ENCODE data around the gene MCM7.

MCM7 gene

DNA sequence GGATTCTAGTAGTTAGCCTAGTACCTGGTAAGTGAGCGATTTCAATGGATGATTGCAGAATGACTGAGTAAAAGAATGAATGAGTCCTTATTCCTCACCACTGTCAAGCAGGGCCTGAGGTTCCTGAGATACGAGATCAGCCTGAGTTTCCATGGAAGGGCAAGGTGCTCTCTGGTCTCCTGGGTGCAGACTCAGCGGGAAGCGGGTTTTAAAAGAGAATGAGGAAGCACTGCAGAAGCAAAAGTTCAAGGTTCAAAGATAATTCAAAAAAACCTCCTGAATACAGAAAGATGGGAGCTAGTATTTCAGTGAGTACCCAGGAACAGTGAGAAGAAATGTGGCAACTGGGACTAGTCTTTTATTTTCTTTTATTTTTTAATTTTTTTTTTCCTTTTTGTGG is 24.0 kb downstream of the MCM7 start:
- no peak for DNase-seq (ENCODE audit: low read depth, low spot score)

DNA sequence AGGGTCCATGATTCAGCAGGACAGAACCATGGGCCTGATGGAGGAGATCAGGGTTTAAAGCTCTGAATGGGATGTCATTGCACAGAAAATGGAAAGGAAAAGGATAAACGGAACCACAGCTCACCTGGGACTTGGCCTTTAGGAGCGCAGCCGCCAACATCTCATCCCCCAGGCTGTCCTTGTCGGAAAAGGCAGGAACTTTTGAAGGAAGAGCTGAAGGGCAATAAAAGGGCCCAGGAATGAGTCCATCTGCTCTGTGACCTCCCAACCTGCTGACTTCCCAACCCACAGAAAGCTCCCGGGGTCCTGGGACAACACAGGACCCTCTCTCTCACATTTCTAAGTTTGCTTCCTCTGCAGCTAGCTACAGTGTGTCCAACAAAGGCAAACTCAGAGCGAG is 25.8 kb downstream of the MCM7 start:
- no peak for DNase-seq (ENCODE audit: low read depth, low spot score)
- H3K27ac ChIP-seq, result no peak overlapping the region

More for the DNA sequence above, 24.0 kb downstream of the MCM7 start:
- no peak overlapping the region for H3K27ac ChIP-seq

DNA sequence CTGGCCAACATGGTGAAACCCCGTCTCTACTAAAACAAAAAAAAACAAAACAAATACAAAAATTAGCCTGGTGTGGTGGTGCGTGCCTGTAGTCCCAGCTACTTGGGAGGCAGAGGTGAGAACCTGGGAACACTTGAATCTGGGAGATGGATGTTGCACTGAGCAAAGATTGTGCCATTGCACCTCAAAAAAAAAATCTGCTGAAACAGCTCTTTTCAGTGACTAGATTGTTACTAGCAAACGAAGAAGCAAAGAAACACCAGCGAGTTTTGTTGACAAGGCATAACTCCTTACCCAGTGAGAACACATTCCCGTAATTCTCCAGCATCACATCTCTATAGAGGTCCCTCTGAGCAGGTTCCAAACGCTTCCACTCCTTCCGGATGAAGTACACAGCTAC is 26.4 kb downstream of the MCM7 start:
- DNase-seq (ENCODE audit: low read depth, low spot score), result no peak

DNA sequence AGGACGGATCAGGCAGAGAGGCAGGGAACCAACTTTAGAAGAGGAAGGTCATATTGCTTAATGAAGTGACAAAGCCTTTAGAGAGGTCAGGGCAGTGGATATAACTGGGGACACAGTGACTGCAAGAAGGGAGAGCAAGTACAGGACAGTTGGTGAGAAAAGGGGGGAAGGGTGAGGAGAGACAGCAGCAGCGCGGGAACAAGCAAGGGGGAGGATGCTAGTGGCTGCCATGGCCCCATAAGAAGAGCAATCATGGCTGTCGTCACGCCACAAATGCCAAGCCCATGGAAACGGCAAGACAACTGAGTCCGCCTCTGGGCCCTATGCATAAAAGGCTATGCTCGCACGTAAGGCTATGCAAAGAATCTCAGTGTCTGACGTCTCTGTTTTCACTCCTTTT is 28.7 kb downstream of the MCM7 start:
- DNase-seq (ENCODE audit: low read depth, low spot score), result no peak
- no peak overlapping the region for H3K27ac ChIP-seq

More for the DNA sequence above, 26.4 kb downstream of the MCM7 start:
- H3K27ac ChIP-seq, result no peak overlapping the region

DNA sequence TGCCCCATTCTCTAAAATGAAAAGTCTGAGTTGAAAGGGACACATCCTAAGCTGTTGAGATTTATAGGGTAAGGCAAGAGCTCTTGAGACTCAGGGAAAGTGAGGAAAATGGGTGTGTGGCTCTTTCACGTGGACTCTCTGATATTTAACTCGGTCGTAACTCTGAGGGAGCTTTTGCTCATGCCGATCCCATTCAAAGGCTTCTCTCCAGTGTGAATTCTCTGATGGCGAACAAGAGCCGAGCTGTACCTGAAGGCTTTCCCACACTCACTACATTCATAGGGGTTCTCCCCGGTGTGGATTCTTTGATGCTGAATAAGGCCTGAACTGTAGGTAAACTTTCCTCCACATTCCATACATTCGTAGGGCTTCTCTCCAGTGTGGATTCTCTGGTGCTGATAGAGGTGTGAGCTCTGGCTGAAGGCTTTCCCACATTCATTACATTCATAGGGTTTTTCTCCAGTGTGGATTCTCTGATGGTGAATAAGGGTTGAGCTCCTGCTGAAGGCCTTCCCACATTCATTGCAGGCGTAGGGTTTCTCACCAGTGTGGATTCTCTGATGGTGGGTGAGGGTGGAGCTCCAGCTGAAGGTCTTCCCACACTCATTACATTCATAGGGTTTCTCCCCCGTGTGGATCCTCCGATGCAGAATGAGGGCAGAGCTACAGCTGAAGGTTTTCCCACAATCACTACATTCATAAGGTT is 30.0 kb downstream of the MCM7 start:
- no peak for DNase-seq (ENCODE audit: low read depth, low spot score)

DNA sequence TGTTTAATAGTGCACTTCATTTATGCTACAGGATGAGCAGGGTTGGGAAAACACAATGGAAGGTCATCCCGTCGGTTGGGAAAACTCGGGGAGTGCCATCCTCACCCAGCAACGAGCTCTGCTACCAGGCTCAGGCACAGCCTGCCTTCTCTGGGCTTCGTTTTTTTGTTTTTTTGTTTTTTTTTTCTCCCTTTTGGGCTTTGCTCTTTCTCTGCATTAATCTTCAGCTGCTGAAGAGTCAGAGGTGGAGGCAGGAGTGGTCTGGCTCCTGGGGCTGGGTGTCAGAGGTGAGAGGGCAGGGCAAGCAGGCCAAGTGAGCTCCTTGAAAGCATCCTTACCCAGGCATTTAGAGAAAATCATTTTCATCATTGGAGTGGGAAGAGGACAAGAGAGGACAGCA is 31.2 kb downstream of the MCM7 start:
- no peak for DNase-seq (ENCODE audit: low read depth, low spot score)
- H3K27ac ChIP-seq, result no peak overlapping the region

More for the DNA sequence above, 30.0 kb downstream of the MCM7 start:
- H3K27ac ChIP-seq, result no peak overlapping the region

DNA sequence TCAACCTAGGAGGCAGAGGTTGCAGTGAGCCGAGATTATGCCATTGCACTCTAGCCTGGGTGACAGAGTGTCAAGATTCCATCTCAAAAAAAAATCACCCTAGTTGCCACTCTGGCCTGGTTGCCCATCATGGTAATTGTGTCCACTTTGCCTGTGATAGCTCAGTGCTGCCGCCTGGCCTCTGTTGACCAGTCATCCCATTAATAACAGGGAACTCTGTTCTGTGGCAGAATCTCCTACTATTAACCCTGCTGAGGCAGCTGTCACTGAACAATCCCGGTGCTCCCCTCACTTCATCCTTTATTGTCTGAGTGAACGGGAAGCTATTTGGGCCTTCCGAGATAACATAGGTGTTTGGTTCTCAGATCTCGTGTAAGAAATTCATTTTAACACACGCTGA is 34.2 kb downstream of the MCM7 start:
- DNase-seq (ENCODE audit: low read depth, low spot score), result no peak
- no peak overlapping the region for H3K27ac ChIP-seq

DNA sequence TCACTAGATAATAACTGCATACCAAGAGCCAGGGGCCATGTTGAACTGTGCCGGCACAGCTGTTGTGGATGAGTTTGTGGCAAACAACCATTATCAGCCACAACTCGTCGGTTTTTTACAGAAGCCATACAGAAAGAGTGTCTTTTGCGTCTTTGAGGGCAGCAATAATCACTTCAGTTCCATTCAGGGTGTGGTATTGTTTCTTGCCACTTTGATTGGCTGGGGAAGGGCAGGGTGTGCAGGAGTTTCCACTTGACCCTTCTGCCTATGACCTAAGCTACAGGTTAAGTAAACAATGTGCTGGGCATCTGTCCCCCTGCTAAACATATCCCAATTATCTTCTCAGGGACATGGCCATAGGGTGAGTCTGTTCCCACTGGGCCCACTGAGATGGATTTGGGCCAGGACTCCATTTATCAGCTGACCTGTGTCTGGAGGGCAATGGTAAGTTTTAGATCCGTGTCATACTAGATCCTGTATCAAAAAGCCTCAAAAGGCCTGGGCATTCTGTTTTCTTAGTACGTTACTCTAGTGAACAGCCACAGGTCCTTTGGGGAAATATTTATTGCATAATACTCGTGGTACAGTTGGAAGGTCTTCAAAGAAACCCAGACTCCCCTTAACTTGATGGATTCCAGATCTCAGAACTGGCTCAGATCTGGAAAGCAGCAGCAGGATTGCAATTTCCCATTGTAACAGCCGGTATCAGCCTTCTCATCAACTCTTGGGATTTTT is 35.6 kb downstream of the MCM7 start:
- DNase-seq (ENCODE audit: low read depth, low spot score), result no peak
- no peak overlapping the region for H3K27ac ChIP-seq

DNA sequence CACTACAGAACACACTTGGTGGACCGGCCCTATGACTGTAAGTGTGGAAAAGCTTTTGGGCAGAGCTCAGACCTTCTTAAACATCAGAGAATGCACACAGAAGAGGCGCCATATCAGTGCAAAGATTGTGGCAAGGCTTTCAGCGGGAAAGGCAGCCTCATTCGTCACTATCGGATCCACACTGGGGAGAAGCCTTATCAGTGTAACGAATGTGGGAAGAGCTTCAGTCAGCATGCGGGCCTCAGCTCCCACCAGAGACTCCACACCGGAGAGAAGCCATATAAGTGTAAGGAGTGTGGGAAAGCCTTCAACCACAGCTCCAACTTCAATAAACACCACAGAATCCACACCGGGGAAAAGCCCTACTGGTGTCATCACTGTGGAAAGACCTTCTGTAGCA is 37.0 kb downstream of the MCM7 start:
- DNase-seq (ENCODE audit: low read depth, low spot score), result no peak
- H3K27ac ChIP-seq, result no peak overlapping the region

DNA sequence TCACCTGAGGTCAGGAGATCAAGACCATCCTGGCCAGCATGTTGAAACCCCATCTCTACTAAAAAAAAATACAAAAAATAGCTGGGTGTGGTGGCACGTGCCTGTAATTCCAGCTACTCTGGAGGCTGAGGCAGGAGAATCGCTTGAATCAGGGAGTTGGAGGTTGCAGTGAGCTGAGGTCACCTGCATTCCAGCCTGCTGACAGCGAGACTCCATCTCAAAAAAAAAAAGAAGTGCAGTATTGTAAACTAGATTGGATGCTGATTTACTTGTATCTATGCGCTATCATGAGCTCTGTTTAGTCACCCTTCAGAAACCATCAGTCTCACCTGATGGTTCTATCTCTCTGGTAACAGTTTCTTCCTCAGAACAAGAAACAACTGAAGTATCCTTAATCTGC is 37.8 kb downstream of the MCM7 start:
- no peak overlapping the region for H3K27ac ChIP-seq
- DNase-seq (ENCODE audit: low read depth, low spot score), result no peak

DNA sequence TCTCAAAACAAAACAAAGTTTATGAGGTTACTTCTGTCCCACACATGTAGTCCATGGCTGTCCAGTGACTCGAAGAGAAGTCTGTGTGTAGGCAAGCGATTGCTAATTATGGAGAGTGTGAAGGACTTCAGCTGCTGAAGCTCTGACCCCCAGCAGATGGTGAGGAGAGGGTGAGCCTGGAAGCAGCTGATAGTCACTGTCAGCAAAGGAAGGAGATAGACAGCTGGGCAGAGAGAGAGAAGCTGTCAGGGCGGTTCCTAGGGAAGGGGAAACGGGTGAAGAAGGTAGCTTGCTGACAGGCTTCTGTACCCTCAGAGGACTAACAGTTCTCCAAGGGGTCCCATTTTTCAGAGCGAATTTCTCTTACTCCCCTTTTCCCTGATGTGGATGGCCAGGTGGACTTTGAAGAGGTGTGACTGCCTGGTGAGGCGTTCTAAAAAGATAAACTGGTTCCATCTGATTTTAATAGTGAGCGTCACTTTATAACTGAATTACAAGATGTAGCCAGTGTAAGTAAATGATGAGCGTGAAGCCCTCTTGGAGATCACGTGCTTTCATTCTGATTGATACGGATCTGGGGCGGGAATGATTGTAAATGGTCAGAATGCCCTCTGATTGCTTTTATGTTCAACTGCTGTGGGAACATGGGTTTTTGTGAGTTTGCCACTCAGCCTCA is 39.5 kb downstream of the MCM7 start:
- DNase-seq (ENCODE audit: low read depth, low spot score), result no peak
- no peak overlapping the region for H3K27ac ChIP-seq

DNA sequence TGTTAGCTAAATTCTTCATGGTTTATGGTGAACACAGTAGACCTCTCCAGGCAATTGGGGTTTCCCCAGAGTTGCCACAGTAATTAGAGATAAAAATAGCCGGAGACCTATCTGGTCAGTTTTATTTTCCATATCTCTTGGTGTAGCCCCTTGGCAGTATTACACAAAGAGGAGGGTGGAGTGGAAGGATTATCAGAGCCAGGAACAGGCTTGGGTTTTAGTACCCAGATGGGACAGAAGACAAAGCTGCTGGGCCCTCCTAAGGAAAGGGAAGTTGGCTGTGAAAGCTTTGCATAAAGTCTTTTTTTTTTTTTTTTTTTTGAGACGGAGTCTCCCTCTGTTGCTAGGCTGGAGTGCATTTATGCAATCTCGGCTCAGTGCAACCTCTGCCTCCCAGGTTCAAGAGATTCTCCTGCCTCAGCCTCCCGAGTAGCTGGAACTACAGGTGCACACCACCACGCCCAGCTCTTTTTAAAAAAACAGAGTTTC is 41.9 kb downstream of the MCM7 start:
- H3K27ac ChIP-seq, result no peak overlapping the region
- no peak for DNase-seq (ENCODE audit: low read depth, low spot score)

DNA sequence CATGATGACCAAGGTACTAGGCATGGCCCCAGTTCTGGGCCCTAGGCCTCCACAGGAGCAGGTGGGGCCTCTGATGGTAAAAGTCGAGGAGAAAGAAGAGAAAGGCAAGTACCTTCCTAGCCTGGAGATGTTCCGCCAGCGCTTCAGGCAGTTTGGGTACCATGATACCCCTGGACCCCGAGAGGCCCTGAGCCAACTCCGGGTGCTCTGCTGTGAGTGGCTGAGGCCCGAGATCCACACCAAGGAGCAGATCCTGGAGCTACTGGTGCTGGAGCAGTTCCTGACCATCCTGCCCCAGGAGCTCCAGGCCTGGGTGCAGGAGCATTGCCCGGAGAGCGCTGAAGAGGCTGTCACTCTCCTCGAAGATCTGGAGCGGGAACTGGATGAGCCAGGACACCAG is 44.2 kb downstream of the MCM7 start:
- no peak for DNase-seq (ENCODE audit: low read depth, low spot score)

DNA sequence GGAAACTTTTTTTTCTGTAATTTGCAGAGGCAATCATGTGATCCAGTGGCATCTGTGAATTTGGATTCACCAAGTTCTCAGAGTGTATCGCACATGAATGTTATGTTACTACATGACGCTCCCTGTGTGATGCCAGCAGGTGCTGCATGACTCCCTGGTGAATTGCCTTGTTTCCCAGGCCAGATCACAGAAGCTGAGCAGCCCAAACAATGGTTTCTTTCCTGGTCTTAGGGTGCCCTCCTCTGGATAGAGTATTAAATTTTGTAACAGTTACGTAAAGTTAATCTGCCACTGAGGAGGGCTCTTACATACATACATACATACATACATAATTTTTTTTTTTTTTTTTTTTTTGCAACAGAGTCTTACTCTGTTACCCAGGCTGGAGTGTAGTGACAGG is 48.0 kb downstream of the MCM7 start:
- no peak overlapping the region for H3K27ac ChIP-seq
- peak; percentile 67 for DNase-seq (ENCODE audit: low read depth, low spot score)

More for the DNA sequence above, 44.2 kb downstream of the MCM7 start:
- H3K27ac ChIP-seq, result no peak overlapping the region

DNA sequence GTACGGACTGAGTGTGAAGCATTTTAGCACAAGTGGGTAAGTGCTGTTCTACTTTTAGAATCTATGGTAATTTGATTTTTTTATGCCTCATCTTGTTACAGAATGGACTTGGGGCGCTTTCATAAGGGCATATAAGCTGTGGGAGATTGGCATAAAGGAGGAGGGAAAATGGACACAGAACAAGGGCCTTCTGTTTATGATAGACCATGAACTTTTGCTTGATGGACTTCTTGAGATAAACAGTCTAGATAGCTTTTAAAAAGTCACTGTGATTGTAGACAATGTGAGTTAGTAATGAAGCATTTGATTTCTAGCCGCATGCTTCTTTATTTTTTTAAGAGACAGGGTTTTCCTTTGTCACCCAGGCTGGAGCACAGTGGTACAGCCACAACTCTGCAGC is 49.6 kb downstream of the MCM7 start:
- DNase-seq (ENCODE audit: low read depth, low spot score), result no peak
- no peak overlapping the region for H3K27ac ChIP-seq

DNA sequence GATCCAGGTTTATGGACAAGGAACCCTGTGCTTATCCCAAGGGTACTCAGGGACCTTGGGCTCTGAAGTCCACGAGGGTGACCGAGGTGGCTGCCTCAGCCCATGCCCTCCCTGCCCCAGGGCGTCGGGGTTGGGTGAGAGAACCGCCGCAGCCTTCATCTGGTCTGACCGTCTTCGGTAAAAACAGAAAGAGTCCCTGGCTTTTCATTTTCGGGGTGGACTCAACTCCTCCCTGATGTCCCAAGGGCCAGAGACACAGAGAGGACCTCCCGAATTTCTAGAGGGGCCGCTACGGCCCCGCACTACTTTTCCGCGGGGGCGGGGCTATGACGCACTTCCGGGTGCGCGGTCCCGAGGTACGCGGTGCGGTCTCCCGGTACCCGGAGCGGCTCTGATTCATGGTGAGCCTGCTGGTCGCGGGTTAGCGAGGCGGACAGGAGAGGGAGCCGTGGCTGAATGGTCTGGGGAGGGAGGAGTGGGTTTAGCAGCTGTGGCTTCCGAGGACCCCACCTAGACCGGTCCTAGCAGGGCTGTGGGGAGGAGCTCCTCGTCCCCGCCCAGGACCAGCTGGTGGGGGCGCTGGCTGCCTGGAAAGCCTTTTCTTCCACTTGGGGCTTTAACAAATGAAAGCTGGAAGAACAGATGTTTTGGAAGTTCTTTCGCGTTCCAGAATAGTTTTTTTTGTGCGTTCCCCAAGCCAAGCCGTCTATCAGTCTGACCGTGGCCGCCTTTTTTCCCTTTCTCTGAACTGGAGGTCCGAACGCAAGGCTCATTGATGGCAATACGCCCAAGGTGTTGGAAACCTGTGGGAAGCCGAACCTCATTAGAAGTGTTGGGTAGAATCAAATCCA is 51.5 kb downstream of the MCM7 start, which contains the start of gene ZSCAN21:
Gene ZSCAN21, plus strand, starts transcription at position 334 of the 851 bp plus-strand sequence. CDS start 7,233 bp downstream, outside the sequence.
- DNase-seq (ENCODE audit: low read depth, low spot score), result peak; percentile 27
- H3K27ac ChIP-seq, result peak within 1 kb of the TSS; percentile 86

DNA sequence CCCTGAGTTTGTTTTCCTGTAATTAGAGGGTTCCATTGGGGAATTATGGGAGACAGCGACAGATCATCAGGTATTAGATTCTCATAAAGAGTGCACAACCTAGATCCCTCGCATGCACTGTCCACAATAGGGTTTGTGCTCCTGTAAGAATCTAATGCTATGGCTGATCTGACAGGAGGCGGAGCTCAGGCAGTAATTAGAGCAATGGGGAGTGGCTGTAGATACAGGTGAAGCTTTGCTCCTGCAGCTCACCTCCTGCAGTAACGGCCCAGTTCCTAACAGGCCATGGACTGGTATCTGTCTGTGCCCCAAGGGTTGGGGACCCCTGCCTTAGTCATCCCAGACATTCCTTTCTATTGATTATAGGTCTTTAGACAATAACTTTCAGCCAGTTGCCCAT is 52.5 kb downstream of the MCM7 start:
- H3K27ac ChIP-seq, result no peak overlapping the region
- DNase-seq (ENCODE audit: low read depth, low spot score), result no peak

DNA sequence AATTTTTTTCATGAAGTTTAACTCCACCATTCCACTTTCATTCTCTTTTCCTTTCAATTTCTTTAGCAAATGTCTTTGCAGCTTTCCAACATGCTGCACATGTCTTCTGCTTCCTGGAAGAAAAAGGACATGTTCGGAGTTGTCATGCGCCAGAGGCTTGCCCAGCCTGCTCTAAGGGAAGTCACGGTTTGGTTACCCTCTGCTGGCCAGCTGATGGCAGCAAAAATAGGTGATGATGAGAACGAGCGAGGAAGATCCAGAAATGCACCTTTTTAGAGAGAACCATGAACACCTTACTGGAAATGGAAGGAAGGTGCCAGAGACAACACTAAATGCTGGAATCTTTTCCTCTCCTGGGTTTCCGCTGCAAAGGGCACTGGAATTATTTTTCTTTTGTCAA is 56.5 kb downstream of the MCM7 start:
- H3K27ac ChIP-seq, result no peak overlapping the region
- DNase-seq (ENCODE audit: low read depth, low spot score), result no peak

Measured in epithelial cell of prostate (primary cell).